ENCODE results near the gene THAP11.

- TF ChIP-seq CTCF (IDR thresholded peaks at IDR 0.05) (no peak), POLR2A (IDR thresholded peaks at IDR 0.05) (no peak)
Measured at GRCh38 chr16:67833030-67833414, 9.1 kb upstream of the THAP11 start.

Measured in stomach (tissue), 4 donors.